Daoy (cell line): Measurements from ENCODE around the gene ABLIM2. TPM values are rescaled to one million over a fixed set of nuclear protein-coding genes. Genes with fewer than 3 reads are reported as not detected.
A peak's percentile ranks its signal among the peaks of the same experiment; 100 is the strongest.

Experiments used
- DNase-seq: peaks from one replicate; pipeline ENCODE4 v3.0.0-alpha.2; 2015; ENCODE audit warnings: low read depth
- total RNA-seq: library from RNA; depleted of rRNA; stranded (reverse); fragments of >200 nt; shearing (Covaris generic); gene quantifications from 2 replicates; pipeline ENCODE4 v1.2.3, GENCODE V29; 2014

The ABLIM2 gene
- total RNA-seq, 1 experiment from 2014 or later: 0.23 TPM

DNA sequence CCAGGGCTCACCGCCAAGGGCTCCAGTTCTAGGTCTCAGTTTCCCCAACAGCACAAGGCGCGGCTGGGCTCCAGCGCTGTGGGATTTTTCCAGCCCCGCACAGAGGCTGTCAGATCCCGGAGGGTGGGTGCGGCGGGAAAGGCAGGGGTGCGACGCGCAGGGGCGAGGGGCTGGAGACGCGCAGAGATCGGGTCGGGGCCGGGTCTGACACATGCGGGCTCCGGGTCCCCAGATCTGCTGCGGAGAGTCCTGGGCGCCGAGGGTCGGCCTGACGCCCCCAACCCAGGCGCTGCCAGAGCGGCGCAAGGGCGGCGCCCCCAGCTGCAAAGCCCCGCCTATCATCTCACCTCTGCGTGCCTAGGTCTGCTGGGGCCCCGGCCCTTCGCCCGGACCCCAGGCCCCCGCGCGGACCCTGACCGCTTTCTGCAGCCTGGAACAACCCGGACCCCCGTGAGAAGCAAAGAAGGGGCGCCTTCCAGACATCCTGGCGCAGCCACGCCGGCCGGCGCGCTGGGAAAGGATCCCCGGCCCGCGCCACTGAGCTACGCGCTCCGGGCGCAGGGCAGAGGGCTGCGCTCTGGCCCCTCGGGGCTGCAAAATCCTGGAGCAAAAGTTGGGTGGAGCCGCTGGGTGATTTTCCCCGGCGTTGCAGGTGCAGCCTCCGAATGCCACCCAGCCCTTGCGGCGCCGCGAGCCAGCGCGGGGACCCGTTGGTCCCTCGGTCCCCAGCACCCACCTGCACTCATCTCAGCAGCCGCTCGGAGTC, 486 bp downstream of the ABLIM2 start:
- no peak for DNase-seq

DNA sequence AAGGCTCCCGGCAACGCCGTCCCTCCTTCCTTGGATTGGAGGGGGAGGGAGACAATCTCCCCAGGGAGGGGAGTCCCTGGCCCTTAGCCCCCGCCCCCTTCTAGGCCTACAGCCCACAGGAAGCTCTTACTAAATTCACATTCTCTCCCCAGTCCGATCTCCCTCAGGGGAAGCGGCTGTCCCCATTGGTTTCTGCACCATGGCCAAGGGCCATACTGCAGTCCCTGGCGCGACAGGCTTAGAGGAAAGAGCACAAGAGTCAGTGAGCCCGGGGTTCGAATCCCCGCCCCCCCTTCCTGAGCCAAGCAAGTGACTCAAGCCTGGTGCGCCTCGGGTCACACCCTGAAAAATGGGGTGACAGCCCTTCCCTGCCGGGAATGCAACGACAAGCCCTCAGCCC, 1.1 kb downstream of the ABLIM2 start:
- peak; percentile 48 for DNase-seq

DNA sequence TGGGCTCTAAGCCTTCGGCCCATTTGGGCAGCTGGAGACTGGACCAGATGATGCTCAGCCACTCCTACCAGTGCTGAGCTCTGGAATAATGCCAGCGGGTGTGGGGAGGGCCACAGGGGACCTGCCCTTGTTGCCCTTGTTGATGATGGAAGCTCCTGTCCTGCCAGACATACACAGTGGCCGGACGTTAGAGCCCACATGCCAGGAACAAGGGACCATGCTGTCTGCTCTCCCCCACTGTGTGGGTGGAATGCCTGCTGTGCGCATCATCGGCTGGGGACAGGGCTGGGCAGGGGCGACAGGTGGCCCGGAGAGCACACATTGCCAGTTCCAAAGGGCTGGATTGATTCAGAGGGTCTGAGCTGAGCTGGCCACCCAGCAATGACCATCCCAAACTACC, 2.0 kb downstream of the ABLIM2 start:
- no peak for DNase-seq

DNA sequence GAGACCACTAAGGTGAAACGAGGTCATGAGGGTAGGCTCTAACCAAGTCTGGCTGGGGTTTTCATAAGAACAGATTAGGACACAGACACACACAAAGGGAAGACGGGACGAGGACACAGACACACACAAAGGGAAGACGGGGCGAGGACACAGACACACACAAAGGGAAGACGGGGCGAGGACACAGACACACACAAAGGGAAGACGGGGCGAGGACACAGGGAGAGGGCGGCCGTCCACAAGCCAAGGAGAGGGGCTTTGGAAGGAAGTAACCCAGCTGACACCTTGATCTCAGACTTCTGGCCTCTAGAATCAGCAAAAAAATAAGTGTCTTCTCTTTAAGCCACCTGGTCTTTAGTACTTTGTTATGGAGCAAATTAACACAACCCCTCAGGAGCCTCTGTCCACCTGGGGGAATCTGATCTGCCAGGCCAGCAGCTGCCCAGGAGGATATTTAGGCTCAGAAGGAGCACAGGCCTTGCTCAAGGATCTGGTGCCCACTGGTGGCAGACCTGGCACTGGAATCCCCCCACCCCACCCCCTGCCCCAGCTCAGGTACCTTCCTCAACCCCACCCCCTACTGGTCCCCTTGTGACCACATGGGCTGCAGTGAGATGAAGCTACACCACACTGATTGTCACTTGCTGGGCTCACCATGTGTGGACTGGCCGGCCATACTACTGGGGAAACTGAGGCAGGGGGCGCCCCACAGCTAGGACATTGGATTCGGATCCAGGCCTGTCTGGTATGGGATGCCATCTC, 2.8 kb downstream of the ABLIM2 start:
- no peak for DNase-seq

DNA sequence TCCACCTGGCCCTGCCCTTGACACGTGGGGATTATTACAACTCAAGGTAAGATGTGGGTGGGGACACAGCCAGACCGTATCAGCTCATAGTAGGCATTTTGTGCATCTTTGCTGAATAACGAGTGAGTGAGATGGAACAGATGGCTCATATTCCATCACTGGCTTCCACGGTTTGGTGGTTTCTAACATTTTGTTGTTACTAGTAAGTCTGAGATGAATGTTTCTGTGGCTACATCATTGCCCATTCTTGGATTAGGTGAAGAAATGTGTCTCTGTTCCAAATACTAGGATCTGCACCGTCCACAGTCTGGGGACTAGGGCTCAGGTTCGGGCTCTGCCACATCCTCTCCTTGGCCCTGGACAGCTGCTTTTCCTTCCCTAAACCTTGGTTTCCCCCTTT, 3.6 kb downstream of the ABLIM2 start:
- DNase-seq: no peak

DNA sequence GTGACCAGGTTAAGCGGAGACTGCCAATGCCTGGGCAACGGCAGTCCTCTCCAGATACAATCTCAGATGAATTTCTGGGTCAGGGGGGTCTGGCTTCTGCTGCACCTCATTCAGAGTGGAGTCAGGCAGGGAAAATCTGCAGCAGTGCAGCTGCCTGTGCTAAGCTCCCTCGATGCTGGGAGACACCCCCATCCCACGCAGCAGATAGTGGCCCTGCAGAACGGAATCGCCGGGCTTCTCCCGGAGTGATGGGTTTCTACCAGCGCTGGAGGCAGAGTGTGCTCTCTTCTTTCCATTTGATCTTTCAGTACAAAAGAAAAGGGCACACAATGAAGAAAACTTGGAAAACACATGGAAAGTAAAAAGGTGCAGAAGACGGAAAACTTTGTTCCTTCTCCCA, 5.2 kb downstream of the ABLIM2 start:
- DNase-seq: no peak

DNA sequence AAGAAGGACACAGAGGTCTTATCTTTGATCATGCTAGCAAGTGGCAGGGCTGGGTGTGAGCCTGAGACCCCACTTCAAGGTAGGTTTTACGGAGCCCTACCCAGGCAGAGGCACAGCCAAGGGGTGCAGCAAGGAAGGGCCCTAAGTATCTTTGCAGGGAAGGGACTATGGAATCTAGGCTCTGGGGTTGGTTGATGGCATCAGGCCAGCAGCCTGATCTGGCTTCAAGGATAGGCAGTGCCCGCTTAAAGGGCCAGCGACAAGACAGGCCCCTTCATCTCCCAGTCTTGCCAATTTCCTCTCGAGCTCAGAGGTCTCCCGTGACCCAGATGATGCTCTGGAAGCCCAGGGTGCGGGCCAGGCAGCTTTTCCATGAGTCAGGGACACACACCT, 5.8 kb downstream of the ABLIM2 start:
- no peak for DNase-seq

DNA sequence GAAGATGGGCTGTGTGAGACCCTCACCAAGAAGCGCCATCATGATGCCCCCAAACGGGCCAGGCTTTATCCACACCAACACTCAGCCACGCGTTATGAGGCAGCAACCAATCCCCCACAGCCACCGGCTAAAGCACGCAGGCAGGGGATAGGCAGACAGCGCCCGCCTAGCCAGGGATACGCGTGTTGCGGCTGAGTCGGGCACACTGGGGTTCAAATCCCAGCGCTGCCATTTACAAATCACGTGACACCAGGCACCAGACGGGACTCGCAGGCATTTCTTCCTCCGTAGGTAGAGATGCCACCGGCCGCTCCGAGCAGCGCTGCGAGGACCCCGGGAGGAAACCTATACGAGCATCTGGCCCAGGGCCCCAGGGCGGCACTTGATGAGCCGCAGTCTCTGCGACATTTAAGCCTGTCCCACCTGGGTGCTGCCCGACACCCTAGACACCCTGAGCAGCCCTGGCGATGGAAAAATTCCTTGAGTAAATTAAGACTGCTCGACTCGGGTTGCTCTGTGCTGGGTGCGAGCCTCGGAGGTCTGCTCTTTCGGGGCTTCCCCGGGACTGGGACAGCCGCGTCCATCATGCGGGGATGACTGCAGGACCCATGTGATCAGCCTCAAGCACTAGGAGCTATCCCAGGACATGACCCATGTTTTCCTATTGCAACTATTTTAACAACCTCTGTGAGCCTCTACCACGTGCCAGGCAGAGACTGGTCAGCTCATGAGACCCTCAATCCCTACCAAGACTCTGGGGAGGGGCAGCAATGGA, 6.3 kb downstream of the ABLIM2 start:
- DNase-seq: no peak

DNA sequence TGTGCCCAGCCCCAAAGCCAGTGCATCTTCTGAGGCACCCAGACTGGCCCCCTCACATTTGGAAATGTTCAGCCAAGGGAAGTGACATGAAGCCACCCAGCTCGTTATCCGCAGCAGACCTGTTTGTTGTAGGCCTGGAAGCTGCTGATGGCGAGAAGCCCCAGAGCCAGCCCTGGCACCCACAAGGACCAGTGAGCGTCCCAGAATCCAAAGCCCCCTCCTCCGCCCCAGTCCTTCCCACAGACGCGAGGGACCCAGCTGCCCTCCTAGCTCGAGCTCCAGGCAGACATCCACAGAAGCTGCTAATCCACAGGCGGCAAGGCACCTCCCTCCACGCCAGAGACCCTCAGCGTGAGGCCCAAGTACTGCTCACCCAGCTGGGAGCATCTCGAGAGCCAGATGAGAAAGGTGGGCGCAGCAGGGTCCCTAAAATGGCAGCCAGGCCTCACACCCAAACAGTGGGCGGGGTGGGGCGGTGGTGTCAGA, 7.4 kb downstream of the ABLIM2 start:
- DNase-seq: no peak

DNA sequence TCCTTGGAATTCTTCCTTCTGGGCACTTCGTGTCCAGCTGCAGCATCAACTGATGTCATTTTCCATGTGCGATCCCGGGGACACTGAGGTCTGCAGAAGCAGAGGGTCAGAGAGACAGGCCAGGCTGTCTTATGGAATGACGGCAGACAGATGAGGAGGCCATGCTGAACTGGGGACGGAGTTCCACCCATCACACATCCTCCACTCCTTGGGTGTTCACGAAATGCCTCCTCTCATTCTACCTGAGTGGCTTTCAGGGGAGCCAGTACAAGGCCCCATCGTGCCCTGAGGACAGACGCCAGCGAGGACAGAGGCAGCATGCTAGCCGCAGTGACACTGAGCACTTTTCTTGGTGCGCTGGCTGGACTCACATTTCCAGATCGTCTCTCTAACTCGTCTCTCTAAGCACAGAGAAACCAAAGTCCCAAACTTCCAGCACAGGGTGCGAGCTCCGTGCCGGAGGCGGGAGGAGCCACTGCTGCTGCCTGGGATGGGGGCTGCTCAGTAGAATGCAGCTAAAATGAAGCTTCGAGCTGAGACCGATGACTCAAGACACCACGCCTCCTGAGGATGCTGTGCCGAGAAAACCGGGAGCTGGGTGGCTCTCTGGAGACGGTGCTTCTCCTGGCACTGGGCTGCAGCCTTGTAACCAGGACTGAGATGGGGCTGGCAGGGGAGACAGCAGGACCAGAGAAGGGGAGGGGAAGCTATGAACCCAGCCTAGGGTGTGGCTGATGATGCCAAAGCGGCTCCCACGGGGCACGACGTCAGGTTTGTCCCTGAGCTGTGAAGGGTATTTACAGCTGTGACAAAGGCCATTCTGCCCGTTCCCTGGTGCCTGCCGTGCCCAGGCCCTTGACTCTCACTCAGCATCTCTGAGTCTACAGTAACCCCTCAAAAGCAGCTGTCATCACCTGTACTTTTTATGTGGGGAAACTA, 8.2 kb downstream of the ABLIM2 start:
- no peak for DNase-seq

DNA sequence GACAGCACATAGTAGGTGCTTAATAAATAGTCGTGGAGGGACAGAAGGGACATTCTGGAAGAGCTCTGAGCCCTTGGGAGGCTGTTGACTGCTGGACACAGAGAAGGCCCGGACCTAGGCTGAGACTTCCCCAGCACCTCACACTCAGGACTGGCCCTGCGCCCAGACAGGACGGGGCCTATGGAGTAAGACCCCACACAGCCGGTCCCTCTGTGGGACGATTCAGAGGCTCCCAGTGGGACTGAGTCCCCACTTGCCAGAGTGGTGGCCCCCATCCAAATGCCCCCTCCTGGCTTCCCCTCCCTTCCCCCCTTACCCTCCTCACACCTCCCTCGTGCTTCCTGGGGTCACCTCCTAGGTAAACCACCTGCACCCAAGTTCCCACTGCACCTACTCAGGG, 8.9 kb downstream of the ABLIM2 start:
- DNase-seq: no peak

DNA sequence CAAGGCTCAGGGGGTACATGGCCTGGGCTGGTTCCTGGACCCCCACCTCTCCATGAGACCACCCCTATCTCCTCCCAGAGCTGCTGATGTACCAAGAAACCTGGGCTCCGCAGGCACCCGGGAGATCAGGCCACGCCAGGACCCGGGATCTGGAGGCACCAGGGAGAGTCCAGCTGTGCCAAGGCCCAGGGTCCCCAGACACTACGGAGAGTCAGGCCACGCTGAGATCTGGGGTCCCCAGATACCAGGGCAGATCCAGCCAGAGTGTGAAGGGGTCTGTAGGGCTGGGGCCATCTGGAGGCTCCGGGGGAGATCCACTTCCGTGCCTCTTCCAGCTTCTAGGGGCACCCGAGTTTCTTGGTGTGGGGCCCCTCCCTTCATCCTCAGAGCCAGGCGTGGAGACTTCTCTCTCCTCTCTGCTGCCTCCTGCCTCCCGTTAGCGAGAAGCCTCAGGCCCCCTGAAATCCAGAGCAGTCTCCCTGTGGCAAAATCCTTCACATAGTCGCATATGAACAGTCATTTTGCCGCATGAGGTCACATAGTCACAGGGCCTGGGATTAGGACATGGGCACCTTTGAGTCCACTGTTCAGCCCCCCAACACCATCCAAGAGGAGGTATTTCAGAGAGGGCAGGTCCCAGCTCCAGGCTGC, 9.7 kb downstream of the ABLIM2 start:
- no peak for DNase-seq

DNA sequence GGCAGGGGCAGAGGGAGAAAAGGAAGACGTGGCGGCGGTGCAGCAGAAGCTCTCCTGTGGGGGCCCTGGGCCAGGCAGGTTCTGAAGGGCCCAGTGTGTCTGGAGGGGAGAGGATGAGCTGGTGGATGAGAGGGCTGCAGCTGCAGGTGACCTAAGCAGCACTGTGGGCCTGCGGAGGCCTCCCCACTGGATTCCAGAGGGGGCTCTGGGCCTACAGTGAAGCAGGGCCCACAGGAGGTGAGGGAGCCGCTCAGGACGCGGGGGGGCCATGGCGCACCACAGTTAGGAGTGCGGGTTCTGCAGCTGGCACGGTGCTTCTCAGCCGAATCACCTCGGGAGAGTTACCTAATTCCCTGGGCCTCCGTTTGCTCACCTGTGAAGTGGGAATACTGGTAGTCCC, 10.5 kb downstream of the ABLIM2 start:
- no peak for DNase-seq

DNA sequence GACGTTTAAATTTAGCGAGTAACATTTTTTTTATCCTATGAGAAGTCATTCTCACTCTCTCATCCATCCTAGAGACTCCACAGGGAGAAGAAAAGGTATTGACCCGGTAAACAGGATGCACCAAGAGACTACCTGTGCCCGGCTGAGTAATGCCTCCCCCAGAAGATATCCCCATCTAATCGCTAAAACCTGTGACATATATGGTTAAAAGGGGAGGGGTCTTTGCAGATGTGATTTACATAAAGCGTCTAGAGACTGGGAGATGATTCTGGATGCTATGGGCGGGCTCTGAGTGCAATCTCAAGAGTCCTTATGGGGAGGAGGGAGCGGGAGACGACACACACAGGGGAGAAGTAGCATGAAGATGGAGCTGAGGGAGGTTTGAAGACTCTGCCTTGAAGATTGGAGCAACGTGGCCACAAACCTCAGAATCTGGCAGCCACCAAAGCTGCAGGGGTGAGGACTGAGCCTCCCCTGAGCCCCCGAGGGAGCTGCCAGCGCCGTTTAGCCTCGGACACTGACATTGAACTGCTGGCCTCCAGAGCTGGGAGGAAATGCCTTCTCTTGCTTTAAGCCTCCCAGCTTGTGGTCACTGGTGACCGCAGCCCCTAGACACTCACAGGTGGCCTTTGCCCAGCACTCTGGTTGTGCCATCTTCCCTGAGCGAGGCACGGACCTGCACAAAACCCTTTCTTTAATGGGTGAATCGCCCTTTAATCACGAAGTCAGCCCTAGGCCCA, 11.2 kb downstream of the ABLIM2 start:
- no peak for DNase-seq

DNA sequence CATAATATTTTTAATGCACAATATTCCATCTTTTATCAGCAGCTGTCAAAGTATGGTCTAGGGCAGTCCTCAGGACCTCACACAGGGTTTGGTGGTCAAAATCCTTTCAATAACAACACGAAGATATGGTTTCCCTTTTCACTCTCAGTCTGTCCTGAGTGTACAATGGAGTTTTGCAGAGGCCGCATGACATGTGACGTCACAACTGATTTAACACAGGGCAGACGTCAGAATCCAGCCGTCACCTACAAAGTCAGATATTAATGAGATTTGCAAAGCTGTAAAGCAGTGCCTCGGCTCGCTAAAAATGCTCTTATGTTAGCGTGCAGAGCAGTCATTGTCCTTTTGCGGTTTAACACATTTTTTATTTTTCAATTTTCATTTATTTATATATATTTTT, 12.5 kb downstream of the ABLIM2 start:
- DNase-seq: no peak

DNA sequence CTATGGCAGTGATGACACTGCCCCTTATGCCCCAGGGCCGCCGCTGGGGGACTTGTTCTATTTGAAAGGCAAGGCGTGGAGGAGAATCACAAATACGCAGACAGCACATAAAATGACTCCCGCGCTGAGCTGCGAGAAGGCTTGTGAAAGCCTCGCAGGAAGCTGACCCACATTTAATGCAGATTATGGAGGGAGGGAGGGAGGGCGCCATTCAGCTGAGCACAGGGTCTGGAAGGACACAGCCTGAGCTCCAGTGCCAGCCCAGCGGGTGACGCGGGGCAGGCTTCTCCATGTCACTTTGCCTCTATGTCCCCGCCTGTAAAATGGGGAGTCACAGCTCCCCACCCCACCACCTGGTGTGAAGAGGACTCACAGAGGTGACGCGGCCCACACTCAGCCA, 14.3 kb downstream of the ABLIM2 start:
- no peak for DNase-seq

DNA sequence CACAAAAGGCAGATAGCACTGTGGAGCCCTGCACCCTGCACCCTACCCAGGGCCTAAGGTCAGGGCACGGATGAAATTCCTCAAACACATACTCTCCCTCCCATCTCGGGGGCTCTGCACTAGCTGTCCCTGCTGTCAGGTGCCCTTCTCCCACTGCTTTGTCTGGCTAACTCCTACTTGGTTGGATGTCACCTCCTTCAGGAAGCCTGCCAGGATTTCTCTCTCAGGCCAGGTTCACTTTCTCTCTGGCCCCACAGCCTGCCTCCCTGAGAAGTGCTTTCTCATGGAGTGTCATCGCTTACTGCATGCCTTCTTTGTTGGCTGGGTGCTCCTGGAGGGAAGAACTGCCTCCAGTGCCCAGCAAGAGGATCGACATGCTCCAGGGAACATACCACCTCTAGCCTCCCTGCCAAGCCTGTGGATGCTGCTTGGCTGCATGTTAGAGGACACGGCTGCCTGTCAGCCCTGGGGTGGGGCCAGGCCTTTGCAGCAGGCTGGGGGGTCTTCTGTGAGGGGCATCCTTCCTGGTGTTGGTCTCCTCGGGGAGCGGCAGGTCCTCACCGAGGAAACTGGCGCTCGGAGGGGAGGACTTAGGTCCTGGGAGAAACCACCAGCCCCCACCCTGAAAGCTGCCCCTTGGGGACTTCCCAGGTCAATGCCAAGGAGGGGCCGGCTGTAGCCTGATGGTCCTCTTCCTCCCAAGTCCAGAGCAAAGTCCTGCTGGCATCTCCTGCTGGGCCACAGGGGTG, 15.0 kb downstream of the ABLIM2 start:
- no peak for DNase-seq

DNA sequence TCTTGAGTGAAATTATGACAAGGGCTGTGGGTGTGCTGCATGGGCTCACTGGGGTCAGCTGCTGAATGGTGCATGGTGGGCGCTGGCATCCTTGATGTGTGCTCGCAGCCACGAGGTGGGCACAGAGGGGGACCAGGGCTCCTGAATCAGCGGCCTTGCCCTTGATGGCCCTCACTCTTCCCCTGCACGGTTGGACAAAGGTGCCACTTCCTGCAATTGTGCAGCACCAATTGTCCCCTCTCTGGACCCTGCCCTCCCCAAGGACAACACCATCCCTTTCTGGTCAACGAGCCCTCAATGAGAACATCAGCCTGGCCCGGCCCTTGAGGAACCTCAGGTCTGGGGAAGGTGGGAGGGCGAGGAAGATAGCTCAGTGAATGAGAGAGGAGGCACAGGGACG, 16.1 kb downstream of the ABLIM2 start:
- DNase-seq: no peak

DNA sequence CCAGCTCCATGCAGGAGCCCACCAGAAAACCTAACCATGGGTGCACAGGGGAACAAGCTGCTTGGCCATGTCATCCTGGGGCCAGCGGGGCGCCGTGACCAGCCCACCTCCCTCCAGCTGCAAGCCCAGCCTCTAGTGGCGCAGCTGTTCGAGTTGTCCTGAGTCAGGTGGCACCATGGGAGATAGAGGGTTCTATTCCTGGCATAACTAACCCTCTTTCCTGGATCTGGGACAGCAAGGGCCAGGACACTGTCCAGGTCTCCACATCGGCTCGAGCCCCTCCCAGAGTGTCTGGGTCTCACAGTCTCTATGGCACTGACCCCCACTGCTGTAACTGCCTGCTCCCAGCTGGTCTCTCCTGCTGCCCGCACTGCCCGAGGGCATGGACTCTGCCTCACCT, 16.7 kb downstream of the ABLIM2 start:
- no peak for DNase-seq
